Stimulated activated CD4-positive, alpha-beta T cell treated with anti-CD3 and anti-CD28 coated beads, Interleukin-4, amount 100 ng/mL, for 4 hours (primary cell): ENCODE results near the gene RERGL.
"Not testable (repeated sequence)": the region's sequence is repeated elsewhere in the genome, so short reads cannot be mapped to it uniquely, and the experiment has no call there.

Source experiments
- DNase-seq, 2 experiments: peaks; one replicate each; pipeline ENCODE4 v3.0.0-alpha.2; 2020

The RERGL gene, protein sequence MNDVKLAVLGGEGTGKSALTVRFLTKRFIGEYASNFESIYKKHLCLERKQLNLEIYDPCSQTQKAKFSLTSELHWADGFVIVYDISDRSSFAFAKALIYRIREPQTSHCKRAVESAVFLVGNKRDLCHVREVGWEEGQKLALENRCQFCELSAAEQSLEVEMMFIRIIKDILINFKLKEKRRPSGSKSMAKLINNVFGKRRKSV

GRCh38 chr12:18090093-18090492 is at the start of gene RERGL:
Gene RERGL, minus strand, starts transcription at chr12:18090193. Its CDS starts 53 bp downstream, at chr12:18090140.
- no peak for DNase-seq

- DNase-seq: no peak
Observed at GRCh38 chr12:18139254-18139653, 49.3 kb upstream of the RERGL start.

- DNase-seq: no peak
Observed at GRCh38 chr12:18135509-18135908, 45.5 kb upstream of the RERGL start.

DNA sequence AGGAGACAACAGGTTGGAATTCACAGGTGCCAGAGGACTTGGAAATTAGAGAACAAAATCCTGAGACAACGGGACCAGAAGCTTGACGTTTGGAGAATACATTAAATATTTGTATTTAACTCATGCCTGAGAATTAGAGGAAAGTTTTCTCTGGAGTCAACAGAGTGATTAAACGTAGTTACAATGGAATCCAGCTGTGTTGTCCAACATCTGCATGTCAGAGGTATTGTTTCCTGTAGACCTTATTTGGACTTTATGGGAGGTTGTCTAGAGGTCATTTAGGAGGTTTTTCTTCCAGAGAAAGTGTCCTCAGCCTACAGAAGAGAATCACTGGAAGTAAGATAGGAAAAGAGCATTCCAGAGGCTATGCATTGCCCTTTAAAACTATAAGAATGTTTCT is 45.1 kb upstream of the RERGL start:
- DNase-seq: no peak

DNA sequence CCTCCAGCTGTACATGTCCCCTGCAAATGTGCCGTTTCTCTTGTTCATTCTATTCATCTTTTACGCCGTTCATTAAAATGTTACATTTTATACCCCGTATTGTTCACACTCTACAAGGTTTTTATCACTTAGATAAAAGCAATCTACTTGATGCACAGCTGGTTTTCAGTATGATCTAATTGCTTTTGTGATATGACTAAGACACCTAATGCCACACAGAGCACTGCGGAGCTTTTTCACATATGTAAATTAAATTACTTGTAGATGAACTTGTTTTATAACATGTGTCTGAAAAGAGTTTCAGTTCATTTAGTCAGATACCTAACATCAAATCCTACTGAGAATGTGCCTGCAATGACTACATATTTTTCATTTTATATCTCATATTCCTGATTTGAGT is 40.9 kb upstream of the RERGL start:
- no peak for DNase-seq

- DNase-seq: no peak
Observed at GRCh38 chr12:18123707-18124106, 33.7 kb upstream of the RERGL start.

GRCh38 chr12:18120899-18121298 is 30.9 kb upstream of the RERGL start:
- DNase-seq: no peak

DNA sequence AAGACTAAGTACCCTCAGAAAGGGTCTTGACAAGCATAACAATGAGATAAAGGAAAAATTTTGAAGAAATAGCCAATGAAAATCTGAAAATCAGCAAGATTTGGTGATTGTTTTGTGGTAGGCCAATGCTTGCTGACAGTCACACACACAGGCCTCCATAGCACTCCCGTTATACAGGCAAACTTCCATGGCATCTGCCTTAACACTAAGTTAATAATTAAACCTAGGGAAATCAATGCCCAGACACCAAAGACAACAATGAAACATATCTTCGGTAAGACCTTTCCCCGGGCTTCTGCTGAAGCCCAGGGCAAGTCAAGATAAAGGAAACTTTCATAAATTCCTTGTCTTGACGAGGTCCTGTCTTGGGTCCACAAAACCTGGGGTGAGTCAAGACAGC is 18.6 kb upstream of the RERGL start:
- no peak for DNase-seq

DNA sequence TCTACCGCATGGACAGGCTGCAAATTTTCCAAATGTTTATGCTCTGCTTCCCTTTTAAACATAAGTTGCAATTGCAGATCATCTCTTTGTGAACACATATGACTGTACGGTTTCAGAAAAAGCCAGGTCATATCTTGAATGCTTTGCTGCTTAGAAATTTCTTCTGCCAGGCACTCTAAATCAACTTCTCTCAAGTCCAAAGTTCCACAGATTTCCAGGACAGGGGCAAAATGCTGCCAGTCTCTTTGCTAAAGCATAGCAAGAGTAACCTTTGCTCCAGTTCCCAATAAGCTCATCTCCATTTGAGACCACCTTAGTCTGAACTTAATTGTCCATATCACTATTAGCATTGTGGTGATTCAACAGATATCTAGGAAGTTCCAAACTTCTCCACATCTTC is 13.6 kb upstream of the RERGL start:
- no peak for DNase-seq

GRCh38 chr12:18101043-18101442 is 11.1 kb upstream of the RERGL start:
- no peak for DNase-seq

- no peak for DNase-seq
Observed at GRCh38 chr12:18084080-18084479, 5.9 kb downstream of the RERGL start.

DNA sequence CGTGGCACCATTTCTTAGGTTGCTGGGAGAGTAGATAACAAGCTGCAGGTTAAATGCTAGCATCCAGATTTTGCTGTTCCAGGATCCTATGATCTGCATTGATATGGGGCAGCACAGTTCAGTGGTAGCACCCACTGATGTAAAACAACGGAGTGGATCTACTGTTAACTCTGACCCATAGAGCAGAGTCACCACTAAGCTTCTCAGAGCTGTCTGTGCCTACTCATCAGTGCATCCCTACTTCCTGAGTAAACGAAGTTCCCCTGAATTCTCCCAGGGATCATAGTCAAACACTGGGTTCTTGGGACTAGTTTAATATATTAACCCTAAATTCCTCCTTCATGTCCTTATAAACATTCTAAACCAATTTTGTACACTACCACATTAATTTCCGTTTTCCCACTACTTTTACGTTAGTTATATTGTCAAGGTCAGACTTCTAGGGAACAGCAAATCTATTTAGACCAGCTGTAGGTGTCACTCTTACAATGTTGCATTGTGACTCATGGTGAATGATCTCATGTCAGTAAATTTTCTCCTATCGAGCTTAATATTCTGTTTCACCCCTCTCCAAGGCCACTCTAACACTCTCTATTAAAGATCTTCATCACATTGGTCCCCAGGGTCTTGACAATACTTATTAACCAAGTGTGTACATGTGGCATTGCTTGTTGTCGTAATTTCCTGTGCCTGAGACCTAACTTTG is 10.3 kb downstream of the RERGL start:
- no peak for DNase-seq

GRCh38 chr12:18074001-18074400 is 16.0 kb downstream of the RERGL start:
- DNase-seq: no peak

DNA sequence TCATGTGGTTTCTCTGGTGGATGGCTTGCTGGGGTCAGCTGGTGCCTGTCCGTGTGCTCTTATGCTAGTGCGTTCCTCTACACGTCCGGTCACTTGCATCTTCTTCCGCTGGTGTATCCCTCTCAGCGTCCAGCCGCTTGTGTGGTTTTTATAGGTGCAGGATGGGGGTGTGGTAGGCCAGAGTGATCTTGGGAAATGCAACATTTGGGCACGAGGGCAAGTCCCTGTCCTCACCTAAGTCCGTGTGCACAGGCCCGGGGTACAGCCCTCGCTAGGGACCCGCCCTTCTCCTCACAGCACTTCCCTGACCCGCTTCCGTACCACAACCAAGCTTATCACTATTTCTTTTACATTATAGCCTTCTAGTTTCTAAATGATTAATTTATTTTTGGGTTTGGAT is 17.3 kb downstream of the RERGL start:
- DNase-seq: no peak

GRCh38 chr12:18071336-18071735 is 18.7 kb downstream of the RERGL start:
- no peak for DNase-seq

DNA sequence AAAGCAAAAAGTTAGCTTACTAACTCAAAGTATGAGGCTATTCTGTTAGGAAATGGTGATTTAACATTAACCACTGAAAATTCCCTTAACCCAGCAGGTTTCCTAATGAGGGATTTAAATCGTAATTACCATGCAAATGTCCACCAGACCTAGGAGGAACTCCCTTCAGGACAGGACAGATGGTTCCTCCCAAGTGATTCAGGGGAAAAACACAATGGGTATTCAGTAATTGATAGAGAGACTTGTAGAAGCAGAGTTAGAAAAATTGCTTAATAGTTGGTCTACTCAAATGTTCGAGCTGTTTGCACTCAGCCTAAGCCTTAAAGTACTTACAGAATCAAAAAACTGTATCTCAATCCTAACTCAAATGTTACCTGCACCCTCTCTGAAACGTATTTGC is 21.6 kb downstream of the RERGL start:
- no peak for DNase-seq

DNA sequence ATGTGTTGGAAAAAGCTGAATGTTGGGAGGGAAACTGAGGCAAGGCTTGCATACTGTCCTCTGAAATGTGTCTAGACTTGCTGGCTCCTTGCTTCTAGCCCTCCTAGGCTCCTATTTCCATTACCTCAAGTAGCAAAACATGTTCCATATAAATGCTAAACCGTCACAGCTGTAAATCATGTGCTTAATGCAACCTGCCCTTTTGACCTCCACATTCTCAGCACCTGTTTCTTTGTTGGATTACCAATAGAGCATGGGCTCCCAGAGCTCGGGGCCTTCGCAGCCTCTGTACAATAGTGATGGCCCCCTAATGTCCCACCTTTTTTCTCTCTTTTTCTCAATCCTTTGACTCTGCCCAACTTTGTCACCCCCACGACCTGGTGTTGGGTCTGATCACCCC is 23.3 kb downstream of the RERGL start:
- no peak for DNase-seq

DNA sequence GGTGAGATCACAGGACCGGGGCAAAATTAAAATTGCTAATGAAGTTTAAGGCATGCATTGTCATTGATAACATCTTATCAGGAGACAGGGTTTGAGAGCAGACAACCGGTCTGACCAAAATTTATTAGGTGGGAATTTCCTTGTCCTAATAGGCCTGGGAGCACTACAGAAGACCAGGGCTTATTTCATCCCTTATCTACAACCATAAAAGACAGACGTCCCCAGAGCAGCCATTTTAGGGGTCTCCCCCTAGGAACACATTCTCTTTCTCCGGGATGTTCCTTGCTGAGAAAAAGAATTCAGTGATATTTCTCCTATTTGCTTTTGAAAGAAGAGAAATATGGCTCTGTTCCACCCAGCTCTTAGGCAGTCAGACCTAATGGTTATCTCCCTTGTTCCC is 27.1 kb downstream of the RERGL start:
- DNase-seq: not testable (repeated sequence)

DNA sequence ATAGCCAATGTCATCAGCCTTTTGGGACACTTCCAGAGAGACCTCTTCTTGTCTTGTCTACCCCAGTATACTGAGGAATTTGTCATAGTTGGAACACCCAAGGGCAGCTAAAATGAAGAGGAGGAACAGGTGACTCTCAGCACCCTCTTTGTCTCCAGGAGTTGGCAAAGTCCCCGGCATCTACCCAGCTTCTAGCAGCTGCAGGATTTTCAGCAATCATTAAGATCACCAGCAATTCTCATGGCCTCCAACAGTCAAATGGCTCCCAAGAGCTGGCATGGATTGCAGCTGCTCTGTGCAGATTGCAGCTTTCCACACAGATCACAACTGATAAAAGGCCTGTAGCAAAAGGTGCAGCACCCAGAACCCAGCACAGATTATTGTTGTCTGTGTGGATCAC is 32.9 kb downstream of the RERGL start:
- DNase-seq: no peak

GRCh38 chr12:18054925-18055619 is 34.9 kb downstream of the RERGL start:
- no peak for DNase-seq

- DNase-seq: no peak
Observed at GRCh38 chr12:18045446-18045992, 44.5 kb downstream of the RERGL start.

DNA sequence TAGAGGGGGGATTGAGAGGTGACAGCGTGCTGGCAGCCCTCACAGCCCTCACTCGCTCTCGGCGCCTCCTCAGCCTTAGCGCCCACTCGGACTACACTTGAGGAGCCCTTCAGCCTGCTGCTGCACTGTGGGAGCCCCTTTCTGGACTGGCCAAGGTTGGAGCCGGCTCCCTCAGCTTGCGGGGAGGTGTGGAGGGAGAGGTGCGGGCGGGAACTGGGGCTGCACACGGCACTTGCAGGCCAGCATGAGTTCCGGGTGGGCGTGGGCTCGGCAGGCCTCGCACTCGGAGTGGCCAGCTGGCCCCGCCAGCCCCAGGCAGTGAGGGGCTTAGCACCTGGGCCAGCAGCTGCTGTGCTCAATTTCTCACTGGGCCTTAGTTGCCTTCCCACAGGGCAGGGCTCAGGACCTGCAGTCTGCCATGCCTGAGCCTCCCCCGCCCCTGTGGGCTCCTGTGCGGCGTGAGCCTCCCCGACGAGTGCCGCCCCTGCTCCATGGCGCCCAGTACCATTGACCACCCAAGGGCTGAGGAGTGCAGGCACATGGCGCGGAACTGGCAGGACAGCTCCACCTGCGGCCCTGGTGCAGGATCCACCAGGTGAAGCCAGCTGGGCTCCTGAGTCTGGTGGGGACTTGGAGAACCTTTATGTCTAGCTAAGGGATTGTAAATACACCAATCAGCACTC is 49.8 kb downstream of the RERGL start:
- DNase-seq: not testable (repeated sequence)
